Fibroblast of skin of left quadriceps (primary cell): ENCODE measurements around the gene ZNF532.

ENCODE experiments used
- DNase-seq, 2 experiments: peaks; one replicate each; pipeline ENCODE4 v3.0.0-alpha.2; 2013; ENCODE audit warnings: low read depth in 2 of 2

ZNF532 gene

DNA sequence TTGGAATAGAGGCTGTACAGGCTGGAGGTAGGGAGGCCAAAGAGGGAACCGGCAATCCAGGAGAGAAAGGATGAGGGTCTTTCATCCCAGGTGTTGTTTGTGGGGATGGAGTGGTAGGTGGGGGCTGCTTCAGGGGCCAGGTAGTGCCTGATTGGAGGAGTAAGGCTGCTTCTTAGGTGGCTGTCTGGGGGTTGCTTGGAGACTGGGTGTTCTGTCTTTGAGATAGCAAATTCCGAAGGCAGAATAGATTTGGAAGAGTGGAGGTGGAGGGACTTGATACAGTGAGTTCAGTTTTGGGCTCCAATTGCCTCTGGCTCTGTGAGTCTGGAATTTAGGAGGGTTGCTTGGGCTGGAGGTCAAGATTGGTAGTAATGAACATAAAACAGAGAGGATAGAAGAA lies 5.9 kb downstream of the ZNF532 start:
- no peak for DNase-seq

DNA sequence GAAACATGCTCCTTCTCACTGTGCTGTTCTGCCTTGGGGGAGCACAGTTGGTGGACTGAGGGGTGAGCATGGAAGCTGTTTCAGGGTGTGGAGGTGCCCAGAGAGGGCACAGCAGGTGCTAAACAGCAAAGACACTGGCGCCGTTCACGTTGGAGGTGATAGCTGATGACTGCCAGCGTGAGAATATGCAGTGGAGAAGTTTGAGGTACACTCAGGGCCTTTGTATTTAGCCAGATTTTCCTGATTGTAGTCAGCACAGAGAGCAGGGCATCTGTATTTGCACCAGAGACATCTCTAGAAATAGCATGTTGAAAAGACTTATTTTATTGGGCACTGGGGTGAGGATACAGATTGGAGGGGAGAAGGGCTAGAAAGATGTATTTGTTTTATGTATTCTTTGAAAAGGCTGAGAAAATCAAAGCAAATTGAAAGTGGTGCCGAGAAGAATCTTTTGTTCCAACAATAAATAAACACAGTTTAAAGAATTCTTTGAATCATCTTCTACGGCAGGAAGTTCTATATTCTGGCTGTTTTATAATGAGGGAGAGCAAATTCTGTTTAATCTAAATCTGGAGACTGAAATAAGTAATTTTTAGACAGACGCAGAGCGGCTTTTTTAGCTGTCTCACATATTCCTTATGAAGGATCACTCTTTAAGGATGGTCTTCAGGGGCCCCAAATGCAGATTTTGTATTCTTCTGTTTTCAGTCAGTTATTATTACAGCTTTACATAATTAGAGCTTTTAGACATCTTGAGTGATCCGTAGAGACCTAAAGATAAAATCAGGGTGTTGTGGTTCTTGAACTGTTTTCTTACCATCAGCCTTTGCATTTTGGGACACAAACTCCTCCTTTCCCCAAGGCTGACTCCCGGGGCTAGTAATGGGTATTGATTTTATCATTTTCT lies 7.1 kb downstream of the ZNF532 start:
- no peak for DNase-seq

DNA sequence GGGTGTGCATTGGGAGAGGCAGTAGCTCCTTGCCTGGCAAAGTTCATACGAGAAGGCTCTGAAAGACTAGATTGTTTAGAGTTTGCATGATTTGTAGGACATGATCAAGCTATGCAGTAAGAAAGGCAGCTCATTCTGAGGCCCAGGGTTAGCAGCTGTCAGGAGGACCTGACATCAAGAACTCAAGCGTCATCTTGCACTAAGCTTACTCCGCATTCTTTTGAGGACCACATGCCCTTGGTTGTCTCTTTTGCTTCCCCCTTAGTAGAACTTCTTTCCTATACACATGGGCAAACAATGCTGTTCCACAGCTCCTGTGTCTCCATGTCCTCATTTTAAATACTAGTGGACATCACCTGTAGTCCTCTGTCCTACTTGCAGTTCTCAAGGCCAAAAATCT lies 14.0 kb downstream of the ZNF532 start:
- no peak for DNase-seq

DNA sequence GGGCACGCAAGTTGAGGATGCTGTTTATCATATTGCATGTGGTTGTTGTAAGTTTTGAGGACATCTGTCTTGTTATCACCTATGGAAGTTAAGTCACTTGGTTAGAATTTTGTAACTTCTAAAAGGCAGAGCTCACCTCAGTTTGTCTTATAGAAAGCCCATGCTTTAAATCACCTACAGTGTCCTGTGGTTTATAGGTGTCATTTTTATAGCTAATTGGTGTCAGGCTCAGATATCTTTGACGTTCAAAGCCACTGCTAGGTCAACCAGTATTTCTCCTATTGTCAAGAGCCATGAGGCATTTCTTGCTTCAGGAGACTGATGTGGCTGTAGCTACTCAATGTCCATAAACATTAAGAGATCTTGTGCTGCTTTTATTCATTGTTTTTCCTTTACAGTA lies 16.8 kb downstream of the ZNF532 start:
- no peak for DNase-seq

DNA sequence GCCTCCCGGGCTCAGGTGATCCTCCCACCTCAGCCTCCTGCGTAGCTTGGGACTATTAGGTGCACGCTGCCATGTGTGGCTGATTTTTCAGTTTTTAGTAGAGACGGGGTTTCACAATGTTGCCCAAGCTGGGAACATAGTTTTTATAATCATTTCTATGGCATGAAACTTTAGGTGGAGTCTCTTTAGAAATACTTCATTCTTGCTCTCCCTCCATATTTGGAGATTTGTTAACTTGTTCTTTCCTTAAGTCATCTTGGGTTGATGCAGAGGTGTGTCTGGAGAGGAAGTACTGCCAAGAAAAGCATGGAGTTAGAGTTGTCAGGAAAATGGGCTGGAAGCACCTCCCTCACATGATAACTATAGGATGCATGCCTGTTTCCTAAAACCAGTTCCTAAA lies 17.4 kb downstream of the ZNF532 start:
- DNase-seq, result no peak

DNA sequence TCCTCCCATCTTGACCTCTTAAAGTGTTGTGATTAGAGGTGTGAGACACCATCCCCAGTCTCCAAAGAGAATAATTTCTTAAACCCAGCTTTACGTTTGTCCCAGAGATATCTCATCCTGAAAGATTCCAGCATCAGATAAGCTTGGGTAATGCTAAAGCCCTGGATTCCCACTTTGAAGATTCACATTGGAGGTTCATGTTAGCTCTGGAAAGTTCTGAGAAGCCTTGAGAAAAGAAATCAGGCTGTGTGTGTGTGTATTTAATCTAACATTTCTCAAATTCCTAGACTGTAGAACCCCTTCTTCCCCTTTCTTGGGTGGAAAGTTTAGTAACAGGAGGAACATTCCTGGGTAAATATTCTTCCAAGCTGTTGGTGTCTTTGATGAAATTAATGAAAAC lies 18.0 kb downstream of the ZNF532 start:
- DNase-seq, result no peak

DNA sequence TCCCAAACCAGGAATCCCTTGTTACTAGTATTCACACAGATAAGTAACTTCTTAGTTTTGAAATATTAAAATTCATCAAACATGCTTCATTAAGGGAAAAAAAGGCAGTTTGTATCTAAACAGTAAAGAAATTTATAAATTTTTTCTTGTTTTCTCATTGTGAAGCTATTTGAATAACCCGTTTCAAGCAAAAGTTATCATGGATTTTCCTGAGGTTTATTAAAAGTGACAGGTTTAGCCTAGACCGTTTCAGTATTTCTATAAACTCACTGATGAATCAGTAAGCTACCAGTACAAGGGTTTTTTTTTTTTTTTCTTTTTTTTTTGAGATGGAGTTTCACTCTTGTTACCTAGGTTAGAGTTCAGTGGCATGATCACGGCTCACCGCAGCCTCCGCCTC lies 20.0 kb downstream of the ZNF532 start:
- no peak for DNase-seq

DNA sequence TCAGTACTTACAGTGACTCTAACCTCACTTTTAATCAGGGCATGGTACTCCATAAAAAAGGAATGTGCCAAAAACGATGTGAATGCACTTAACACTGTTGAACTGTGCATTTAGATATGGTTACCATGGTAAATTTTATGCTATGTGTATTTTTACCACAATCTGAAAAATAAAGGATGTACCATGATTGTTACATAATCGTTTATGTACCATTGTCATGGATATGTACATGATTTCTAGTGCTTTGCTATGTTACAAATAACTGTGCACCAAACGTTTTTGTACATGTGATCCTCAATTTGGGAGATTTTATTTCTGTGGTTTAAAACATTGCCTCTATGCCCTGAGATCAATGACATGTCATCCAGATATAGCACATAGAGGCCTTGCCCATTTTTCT lies 21.8 kb downstream of the ZNF532 start:
- DNase-seq, result no peak

DNA sequence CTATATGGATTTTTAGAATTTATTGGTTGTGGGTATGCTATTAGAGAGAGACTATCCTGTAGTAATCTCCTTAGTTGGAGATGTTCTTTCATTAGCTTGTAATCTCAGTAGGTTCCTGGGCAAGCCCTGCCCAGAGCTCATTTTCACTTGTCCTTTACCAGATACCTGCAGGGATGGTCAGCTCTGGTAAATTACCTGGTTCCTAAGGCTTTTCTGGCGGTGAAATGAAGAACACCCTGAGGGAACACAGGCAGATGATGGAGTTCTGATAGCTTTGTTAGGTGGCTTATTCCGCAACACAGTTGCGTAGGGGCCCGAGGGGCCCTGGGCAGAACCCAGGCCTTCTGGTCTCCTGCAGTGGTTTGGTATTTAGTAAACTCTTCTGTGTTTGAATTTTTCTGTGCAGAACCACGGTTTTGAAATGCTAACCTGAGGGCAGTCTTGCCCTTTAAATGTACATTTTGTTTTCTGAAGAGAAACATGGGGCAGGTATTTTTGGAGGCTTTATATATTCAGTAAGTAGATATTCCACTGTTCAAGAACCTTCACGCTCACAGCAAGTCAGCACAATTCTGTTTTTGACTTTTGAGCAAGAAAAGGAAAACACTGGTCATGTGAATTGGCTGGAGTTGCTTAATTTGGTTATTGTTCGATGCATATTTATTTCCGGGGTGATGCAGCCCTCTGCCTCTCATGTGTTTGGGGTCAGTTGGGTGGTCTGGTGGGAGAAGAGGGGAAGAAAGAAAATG lies 22.4 kb downstream of the ZNF532 start:
- DNase-seq, result no peak

DNA sequence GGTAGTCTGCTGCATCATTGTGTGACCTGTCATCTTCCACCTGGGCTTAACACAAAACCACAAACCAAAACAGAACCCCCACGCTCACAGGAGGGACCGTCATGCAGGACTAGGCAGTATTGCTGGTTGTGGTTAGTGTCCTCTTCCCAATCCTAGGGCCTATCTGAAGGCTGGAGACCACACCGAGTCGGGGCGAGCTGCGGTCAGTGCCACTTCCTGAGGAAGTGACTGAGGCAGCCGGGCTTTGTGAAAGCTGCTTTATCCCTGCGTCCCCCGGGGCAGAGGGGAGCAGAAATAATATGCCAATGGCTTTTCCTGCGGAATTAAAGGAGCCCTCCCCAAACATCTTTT lies 22.9 kb downstream of the ZNF532 start:
- DNase-seq, result no peak

DNA sequence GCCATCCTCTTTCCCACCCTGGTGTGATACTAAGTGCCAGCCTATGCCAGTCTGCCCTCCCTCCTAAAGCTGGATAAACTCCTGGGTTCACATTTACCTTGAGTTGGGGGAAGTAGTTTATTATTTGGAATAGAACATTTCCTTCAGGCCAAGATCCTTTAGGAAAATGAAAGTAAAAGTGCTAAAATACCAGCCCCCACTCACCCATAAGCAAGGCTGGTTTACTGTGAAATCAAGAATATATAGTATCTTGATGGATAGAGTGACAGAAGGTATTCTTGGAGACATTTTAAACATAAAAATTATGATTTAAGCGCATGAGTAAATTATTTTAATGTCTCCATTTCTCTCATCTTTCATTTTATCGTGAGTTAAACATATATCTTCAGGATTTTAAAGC lies 27.1 kb downstream of the ZNF532 start:
- no peak for DNase-seq

DNA sequence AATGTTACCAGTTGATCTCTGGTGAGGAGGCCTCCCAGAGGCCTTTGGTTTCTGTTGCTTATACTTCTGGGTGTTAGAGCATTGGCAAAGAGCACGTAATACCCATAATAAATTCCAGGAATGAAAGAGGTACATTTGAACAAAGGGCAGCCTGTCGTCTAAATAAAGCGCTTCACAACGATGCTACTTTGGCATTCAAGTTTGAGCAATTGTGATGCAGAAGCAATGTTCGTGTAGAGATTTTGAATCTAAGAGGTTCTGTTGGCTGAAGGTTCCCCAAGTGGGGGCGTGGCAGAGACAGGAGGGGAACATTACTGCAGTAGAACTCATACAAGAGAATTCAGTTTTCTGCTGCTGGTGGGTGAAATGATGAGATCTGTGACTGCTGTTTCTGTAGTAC lies 27.8 kb downstream of the ZNF532 start:
- DNase-seq, result no peak

DNA sequence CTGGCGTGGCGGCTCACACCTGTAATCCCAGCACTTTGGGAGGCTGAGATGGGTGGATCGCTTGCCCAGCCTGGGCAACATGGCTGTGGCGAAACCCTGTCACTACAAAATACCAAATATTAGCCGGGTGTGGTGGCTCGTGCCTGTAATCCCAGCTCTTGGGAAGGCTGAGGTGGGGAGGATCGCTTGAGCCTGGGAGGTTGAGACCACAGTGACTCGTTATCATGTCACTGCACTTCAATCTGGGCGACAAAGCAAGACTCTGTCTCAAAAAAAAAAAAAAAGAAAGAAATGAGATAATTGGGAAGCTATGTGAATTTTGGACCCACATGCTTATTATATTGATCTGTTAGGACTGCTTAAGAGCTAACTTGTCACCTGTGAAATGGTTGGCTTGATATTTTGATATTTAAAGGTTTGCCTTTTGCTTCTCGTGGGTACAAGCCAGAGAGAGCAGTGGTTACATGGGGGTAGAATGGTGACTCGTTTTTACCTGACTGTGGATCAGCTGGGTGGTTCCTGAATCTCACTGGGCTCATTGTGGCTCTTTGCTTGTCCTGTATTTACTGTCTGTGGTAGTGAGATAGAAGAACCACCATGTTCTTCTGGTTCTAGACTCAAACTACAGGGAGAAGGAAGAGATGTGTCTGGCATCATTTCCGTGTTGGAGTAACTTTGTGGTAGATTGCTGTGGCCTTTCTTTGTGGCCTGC lies 28.9 kb downstream of the ZNF532 start:
- no peak for DNase-seq

DNA sequence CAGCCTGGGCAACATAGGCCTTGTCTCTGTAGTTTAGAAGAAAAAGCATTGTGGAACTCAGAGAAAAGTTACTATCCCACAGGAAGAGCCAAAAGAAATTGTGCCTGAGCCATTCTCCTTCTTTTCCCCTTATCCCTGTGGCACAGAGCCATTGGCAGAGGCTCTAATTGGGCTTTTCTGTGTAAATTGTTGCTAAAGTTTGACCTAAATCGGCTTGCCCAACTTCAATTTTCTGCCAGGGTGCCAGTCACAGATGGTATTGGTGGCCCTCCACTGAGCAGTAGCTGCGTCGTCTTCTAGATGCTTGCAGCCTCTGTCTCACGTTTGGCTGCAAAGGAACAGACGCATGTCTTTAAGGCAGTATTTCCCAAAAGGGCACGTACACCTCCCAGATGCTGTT lies 30.3 kb downstream of the ZNF532 start:
- no peak for DNase-seq

DNA sequence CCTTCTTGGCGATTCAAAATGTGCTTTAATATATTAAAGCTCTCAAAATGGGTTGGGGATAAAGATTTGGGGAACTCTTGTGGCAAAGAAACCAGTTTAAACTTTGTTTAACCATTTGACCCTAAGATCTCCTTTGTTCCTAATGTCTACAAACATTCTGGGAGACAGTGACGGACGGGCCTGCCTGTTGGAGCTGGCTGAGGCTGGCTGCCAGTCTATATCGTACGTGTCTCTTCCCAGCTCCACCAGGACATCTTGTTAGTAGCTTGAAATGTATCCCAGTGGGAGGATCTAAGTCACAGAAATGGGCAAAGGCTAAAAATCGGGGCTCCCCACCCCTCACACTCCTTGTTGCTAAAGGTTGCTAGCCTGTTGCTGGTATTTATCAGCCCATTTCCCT lies 30.7 kb downstream of the ZNF532 start:
- DNase-seq, result no peak

DNA sequence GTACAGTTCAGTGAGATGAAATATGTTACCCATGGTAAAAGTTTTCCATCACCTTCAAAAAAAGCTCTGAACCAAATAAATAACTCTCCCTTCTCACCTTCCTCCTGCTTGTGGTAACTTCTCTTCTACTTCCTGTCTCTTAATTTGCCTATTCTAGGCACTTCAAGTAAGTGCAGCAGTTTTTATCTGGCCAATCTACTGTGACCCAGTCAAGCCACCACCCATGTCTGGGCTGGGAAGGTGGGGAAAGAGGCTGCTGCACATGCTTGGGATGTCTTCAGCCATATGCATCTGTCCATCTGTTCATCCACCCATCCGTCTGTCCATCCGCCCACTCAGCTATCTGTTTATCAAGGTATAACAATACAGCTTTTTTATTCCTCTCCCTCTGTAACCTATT lies 31.6 kb downstream of the ZNF532 start:
- no peak for DNase-seq

DNA sequence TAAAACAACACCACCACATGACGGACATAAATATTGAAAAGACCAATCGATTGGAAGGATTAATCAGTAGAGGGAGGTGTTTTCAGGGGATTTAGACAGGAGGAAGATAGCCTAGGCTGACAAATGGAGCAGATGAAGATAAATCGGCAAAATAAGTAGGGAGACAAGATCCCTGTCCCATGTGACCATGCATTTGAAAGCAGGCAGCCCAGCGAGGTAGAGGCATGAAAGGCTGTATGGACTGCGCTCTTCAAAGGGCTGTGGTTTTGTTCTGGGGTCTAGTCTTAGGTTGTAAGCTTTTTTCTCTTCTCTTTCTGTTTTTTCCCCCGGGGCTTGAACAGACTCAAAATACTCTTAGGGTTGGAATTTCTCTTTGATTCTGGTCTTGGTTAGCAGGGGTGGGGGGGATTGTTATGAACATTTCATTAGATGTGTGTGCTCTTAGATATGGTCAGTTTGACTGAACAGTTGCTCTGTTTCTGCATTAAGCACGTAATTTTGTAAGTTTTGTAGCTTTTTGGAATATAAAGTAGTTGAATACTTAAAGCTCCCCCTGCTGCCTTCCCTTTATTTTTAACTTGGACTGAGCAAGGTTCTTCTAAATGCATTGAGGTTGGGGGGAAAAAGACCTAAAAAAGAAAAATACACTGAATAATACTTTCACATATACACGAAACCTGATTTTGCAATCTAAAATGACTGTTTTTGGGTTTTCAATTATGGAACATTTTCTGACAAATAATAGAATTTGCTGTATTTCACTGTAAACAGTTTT lies 32.2 kb downstream of the ZNF532 start:
- DNase-seq, result no peak

DNA sequence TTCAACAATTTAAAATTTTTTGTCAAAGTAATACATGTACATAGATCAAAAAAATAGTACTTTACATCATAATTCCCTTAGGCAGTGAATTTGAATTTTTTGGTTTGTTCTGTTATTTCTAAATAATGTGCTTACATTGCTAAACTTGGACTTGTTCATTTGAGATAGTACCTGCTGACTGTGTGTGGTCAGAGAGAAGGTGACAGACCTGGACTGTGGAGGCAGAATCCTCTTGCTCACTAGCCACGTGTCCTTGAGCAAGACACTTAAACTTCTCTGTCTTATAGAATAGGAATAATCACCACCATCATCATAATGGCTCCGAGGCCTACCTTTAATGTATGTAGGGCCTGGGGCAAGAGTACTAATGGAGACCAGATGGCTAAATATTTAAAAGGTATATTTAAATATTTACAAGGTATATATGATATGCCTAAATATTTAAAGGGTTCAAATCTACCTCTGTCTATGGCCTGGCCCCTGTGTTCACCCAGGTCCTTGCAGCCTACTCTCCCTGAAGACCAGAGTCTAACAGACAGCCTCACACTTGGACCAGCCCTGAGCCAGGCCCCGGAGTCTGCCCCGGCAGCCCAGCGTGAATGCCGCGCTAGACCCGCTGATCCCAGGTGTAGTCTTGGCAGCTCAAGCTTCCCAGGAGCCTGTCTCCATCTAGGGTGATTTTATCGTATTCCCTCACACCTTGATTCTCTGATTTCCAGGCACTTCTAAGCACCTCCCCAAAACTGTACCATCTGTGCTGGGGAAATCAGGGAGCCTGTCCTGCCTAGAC lies 33.5 kb downstream of the ZNF532 start:
- DNase-seq, result no peak

DNA sequence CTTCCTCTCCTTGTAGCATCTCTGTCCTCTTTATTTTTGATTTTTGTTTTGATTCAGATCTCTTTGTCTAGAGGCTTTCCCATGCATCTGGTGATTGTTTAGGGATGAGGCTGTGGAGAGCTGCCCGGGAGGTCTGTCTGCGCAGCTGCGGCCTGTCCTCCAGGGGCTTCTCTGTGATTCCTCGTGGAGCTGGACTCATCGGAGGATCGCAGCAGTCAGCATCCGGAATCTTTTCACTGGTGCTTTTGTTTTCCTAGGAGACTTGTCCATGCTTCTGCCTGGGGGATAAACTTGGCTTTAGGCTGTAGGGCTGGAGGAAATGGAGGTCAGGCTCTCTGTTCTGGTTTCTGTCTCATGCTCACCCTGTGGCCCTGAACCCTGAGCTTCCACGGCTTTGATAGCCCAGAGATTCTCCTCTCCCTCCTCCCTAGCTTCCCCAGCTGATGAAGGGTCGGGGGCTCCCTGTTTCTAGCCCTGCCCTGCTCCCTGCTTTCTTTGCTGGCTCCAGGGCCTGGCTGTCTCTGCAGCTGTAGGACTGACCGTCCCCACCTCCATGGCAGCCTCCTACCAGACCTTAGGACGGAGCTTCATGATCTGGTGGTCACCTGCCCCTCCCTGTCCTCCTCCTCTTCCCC lies 35.5 kb downstream of the ZNF532 start:
- DNase-seq, result no peak

DNA sequence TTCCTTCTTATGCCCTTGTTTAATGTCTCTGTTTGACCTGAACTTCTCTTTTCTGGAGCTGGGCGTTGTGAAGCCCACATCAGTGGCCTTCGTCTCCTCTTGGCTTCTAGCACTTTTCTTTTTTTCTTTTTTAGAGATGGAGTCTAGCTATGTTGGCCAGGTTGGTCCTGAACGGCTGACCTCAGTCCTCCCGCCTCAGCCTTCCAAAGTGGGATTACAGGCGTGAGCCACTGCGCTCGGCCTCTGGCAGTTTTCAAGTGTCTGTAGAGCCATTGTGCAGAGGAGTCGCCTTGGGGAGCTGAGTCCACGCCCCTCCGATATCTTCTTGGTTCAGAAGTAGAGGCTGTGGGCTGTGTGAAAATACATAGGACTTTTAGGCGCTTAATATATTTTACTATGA lies 36.5 kb downstream of the ZNF532 start:
- DNase-seq, result no peak

DNA sequence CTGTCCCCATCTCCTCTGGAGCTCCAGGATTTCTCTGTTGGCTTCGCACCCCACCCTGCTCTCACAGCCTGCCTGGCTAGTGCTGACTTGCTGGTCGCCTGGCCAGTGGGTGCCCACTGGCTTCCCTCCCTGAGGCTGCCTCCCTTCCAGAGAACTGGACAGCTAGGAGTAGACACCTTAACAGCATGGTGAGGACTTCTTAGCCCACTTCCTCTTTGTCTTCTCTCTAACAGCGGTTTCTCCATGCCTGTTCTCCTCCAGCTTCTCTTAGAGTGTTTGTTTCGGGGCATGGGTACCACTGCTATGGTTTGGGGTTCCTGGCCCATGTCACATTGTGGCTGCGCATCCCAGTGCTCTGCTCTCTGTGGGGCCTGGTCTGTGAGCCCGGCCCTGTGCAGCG lies 37.1 kb downstream of the ZNF532 start:
- no peak for DNase-seq
